Esophagus (tissue), 2 donors: Measurements from ENCODE around the gene BGN. TPM values are rescaled to one million over a fixed set of nuclear protein-coding genes. Genes with fewer than 3 reads are reported as not detected.
A peak's percentile ranks its signal among the peaks of the same experiment; 100 is the strongest.

ENCODE experiments used
- H3K27ac ChIP-seq, 2 donors: one replicate each; pipeline ENCODE4 v1.5.1; 2013; ENCODE audit warnings: low read depth in 2 of 2, mild to moderate bottlenecking in 2 of 2, inconsistent platforms in 1 of 2, low read length in 1 of 2, moderate library complexity in 1 of 2
- H3K27me3 ChIP-seq, 2 donors: one replicate each; pipeline ENCODE4 v1.6.1; 2013; ENCODE audit warnings: low read length in 2 of 2, control low read depth in 1 of 2, mild to moderate bottlenecking in 1 of 2; ENCODE audit not compliant: insufficient read depth in 2 of 2, control insufficient read depth in 1 of 2
- H3K36me3 ChIP-seq, 2 donors: one replicate each; pipeline ENCODE4 v1.6.1; 2013; ENCODE audit warnings: low read length in 1 of 2; ENCODE audit not compliant: control insufficient read depth in 2 of 2, insufficient read depth in 2 of 2
- H3K4me1 ChIP-seq, 2 donors: one replicate each; pipeline ENCODE4 v1.6.1; 2013; ENCODE audit warnings: low read length in 1 of 2; ENCODE audit not compliant: control insufficient read depth in 2 of 2, insufficient read depth in 2 of 2
- H3K4me3 ChIP-seq, 2 donors: one replicate each; pipeline ENCODE4 v1.5.1; 2013; ENCODE audit warnings: low read length in 2 of 2, mild to moderate bottlenecking in 2 of 2, low read depth in 1 of 2, moderate library complexity in 1 of 2
- H3K9me3 ChIP-seq, 2 donors: one replicate each; pipeline ENCODE4 v1.6.1; 2013; ENCODE audit warnings: mild to moderate bottlenecking in 2 of 2, low read depth in 1 of 2, low read length in 1 of 2, moderate library complexity in 1 of 2; ENCODE audit not compliant: control insufficient read depth in 2 of 2, insufficient read depth in 1 of 2
- WGBS, 2 donors: extraction: QIAGEN DNeasy Blood & Tissue Kit; methylation state at CpG; one replicate each; pipeline ENCODE4 v1.1.7; 2013; 5-methylcytosine and 5-hydroxymethylcytosine counted together
- polyA plus RNA-seq, 2 donors: library from polyadenylated mRNA; stranded (reverse); fragments of 200-250 nt; gene quantifications; one replicate each; pipeline ENCODE4 v1.2.3, GENCODE V29; 2013
- donor health status: healthy with polysubstance abuse.
- donor health status: Bipolar disorder and iron deficiency.

Gene BGN
- polyA plus RNA-seq, 2 donors: 11.6 to 13.4 TPM

DNA sequence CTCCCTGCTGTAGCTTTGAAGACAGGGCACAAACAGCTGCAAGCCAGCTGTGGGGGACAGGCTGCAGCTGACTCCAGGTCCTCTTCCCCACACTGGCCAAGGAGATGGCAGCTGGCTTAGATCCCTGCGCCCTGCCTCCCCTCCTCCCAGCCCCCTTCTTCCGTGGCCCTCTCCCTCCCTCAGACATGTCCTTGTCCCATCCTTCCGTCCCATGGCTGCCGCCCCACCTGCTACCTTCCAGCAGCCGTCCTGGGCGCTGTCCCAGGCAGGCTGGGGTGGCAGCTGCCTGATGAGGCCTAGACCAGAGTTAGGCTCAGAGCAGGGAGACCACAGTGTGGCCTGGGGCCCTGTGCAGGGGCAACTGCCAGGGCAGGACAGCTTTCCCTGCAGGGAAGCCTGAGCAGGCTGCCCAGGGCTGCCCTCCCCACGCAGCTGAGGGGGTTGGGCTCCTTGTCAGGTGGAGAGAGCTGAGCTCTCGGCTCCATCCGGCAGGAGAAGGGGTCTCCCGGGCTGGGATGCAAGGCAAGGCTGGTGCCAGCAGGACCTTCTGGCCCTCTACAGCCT is 3.3 kb upstream of the BGN start:
- no peaks in the 10 kb centered on the region for H3K27me3 ChIP-seq
- H3K27ac ChIP-seq: no peak overlapping the region
- WGBS, 2 donors: 64 to 72% methylated on average over 8 to 10 of the region's 10 CpGs
- H3K36me3 ChIP-seq: no peaks in the 10 kb centered on the region
- H3K9me3 ChIP-seq: no peaks in the 10 kb centered on the region
- H3K4me3 ChIP-seq: no peak overlapping the region
- peaks cover 8 to 23% of the 10 kb centered on the region in 2 donors for H3K4me1 ChIP-seq

DNA sequence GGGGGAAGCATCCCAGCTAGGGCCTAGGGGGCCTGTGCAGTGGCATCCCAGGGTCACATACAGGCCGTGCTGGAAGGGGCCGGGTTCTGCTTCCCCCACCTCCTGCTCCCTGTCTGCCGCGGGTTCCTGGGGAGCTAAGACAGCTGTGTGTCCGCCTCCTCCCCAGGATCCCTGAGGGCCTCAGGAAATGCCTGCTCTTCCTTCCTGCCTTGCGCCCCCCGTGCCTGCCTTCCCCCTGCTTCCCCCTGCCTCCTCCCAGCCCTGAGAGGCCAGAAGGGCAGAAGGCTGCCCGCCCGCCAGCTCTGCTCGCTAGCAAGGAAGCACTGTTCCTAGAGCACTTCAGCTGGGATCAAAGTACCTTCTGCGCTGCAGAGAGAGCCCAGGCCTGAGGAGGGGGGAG is 2.9 kb upstream of the BGN start:
- Histone ChIP-seq H3K9me3 (no peaks in the 10 kb centered on the region), H3K27ac (no peak overlapping the region), H3K4me1 (peaks cover 8 to 19% of the 10 kb centered on the region in 2 donors), H3K27me3 (no peaks in the 10 kb centered on the region), H3K4me3 (no peak overlapping the region), H3K36me3 (no peaks in the 10 kb centered on the region)
- WGBS, 2 donors: 56 to 61% methylated on average over 8 to 11 of the region's 11 CpGs

DNA sequence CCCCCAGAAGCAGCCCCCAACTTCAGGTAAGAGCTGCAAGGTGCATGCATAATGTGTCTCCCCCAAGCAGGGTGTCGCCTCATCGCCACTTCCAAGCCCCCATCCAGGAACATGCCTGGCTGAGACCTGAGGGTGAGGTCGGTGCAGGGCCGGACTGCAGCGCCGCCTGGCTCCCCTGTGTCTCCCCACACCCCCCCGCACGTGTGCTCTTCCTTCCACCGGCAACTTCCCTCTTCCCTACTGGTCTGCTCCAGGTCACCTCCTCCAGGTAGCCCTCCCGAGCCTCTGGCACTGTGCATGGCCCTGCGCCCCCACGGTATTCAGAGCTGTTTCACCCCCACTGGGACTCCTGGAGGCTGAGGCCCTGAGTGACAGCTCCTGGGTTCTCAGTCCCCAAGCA is 2.2 kb upstream of the BGN start:
- no peaks in the 10 kb centered on the region for H3K27me3 ChIP-seq
- H3K4me1 ChIP-seq: peaks cover 8 to 14% of the 10 kb centered on the region in 2 donors
- H3K27ac ChIP-seq: no peak overlapping the region
- H3K9me3 ChIP-seq: no peaks in the 10 kb centered on the region
- WGBS, 2 donors: 82 to 89% methylated on average over 12 of the region's 12 CpGs
- no peak overlapping the region for H3K4me3 ChIP-seq
- no peaks in the 10 kb centered on the region for H3K36me3 ChIP-seq

DNA sequence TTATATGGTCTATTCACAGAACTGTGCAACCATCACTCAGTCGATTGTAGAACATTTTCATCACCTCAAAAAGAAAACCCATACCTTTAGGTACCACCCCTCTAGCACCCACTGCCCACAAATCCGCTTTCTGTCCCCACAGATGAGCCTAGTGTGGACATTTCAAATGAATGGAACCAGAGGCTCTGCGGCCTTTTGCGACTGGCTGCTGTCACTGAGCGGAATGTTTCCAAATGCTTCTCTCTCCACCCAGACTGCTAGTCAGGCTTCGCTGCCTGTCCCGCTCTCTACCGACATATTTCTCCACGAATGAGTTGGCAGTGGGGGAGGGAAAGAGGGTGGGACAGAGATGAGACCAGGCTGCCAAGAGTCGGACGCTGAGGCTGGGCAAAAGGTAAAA is 1.7 kb upstream of the BGN start:
- H3K9me3 ChIP-seq: no peaks in the 10 kb centered on the region
- peaks cover 8 to 13% of the 10 kb centered on the region in 2 donors for H3K4me1 ChIP-seq
- H3K4me3 ChIP-seq: no peak overlapping the region
- no peaks in the 10 kb centered on the region for H3K27me3 ChIP-seq
- H3K36me3 ChIP-seq: no peaks in the 10 kb centered on the region
- H3K27ac ChIP-seq: no peak overlapping the region
- WGBS, 2 donors: 86 to 89% methylated on average over 11 of the region's 11 CpGs

DNA sequence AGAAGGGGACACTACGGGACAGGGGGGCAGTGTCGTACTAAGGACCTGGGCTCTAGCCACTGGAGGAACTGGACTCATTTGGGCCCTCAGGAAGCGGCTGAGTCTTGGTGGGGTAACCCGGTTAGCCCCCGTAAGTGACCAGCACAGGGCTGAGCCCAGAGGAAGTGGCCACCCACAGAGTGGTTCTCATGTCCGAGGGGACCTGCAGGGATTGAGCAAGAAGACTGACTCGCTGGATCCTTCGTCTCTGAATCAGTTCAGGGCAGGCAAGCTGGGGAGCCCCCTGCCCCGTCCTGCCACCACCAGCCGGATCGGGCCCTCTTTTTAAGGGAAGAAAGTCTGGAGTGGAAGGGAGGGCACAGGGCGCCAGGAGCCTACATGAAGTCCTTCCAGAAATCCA is 719 bp upstream of the BGN start:
- peaks cover 0 to 13% of the 10 kb centered on the region in 2 donors for H3K4me1 ChIP-seq
- no peaks in the 10 kb centered on the region for H3K9me3 ChIP-seq
- no peaks in the 10 kb centered on the region for H3K27me3 ChIP-seq
- H3K27ac ChIP-seq: no peak overlapping the region
- H3K4me3 ChIP-seq: no peak overlapping the region
- 70 to 75% methylated on average over 11 to 12 of the region's 12 CpGs for WGBS, 2 donors
- H3K36me3 ChIP-seq: no peaks in the 10 kb centered on the region

DNA sequence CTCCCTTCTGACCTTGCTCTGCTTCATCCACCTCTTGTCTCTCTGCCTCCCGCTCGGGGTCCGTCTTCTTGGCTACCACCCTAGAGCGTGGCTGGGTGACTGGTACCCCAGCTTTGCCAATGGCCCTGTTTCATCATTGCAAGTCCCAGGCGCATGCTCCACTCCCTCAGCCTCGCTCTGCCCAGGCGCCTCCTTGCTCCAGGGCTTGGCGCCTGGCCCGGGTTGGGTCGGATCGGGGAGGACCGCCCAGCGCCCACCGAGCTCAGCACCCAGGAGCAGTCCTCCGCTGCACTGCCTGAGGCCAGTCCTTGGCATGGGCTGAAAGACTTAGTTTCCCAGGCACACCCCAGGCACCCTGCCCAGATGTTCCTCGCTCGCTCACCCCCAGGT is 577 bp downstream of the BGN start:
- no peaks in the 10 kb centered on the region for H3K27me3 ChIP-seq
- H3K4me3 ChIP-seq: peak overlapping the region in 1 of 2 donors; percentile 29
- WGBS, 2 donors: 14 to 40% methylated on average over 17 of the region's 17 CpGs
- no peak overlapping the region for H3K27ac ChIP-seq
- no peaks in the 10 kb centered on the region for H3K9me3 ChIP-seq
- H3K4me1 ChIP-seq: peaks cover 0 to 16% of the 10 kb centered on the region in 2 donors
- no peaks in the 10 kb centered on the region for H3K36me3 ChIP-seq

DNA sequence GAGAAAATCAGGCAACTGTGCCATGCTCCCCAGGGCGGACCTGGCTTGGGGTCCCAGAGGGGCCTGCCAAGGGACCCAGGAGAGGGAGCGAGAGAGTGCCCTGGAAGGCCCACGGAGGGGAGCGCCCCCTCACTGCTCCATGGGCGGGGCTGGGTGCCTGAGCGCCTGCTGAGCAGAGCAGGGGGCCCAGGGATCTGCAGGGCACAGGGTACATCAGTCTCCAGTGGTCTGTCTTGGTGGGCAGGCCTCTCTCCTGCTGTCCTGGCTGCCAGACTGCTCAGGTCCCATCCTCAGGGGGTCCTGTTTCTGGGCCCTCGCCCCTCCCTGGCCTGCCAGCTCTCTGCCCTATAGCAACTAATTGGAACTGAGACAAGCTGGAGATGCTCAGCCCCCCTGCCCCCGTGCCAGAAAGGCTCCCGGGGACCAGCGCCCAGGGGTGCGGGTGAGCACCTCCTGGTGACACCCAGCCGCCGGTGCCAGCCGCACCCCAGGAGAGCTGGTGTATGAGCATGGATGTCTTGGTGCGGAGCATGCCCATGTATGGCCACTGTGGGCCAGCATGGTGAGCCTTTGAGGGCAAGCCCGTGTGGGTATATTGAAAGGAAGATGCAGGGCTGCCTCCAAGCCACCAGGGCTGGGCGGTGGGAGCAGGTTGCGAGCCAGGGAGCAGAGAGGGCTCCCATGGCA is 1.3 kb downstream of the BGN start:
- WGBS, 2 donors: 41 to 71% methylated on average over 16 to 18 of the region's 18 CpGs
- H3K4me3 ChIP-seq: no peak overlapping the region
- no peaks in the 10 kb centered on the region for H3K9me3 ChIP-seq
- no peaks in the 10 kb centered on the region for H3K36me3 ChIP-seq
- no peaks in the 10 kb centered on the region for H3K27me3 ChIP-seq
- peak overlapping the region in 1 of 2 donors; percentile 45 for H3K27ac ChIP-seq
- H3K4me1 ChIP-seq: peaks cover 0 to 16% of the 10 kb centered on the region in 2 donors

DNA sequence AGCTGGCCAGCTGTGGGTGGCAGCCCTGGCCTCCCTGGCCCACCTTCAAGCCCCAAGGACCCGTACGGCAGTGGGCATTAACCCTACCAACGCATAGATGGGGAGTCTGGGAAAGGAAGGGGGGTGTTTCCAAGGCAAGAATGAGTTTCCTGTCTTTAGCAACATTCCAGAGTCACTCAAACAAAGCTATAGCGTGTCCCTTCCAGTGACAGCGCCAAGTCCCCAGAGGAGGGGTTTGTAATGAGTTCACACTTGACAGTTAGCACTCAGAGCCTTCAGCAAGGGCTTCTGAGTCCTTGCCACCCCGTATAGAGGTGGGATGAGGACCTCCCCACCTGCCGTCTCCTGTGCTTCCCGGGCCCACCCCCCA is 1.8 kb downstream of the BGN start:
- Histone ChIP-seq H3K4me1 (peaks cover 0 to 14% of the 10 kb centered on the region in 2 donors), H3K36me3 (no peaks in the 10 kb centered on the region), H3K27me3 (no peaks in the 10 kb centered on the region), H3K4me3 (no peak overlapping the region), H3K27ac (no peak overlapping the region), H3K9me3 (no peaks in the 10 kb centered on the region)
- WGBS, 2 donors: 36 to 56% methylated on average over 8 of the region's 8 CpGs

DNA sequence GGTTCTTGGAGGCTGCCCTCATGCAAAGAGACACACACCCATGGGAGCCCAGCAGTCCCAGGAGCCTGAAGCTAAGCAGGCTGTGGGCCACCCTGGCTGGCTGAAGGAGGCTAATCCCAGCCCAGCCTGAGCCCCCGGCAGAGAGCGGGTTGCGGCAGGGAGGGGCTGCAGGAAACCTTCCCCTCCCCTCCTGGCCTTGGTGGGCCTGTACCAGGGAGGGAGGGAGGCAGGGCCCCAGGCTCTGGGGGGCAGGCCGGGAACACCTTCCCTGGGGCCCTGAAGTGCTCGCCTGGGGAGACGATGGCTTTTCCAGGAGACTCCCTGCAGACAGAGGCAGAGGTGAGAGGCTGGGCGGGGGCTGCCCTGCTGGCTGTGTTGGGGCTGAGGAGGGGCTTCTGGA is 3.7 kb downstream of the BGN start:
- 72 to 78% methylated on average over 7 of the region's 7 CpGs for WGBS, 2 donors
- H3K27me3 ChIP-seq: no peaks in the 10 kb centered on the region
- H3K27ac ChIP-seq: no peak overlapping the region

DNA sequence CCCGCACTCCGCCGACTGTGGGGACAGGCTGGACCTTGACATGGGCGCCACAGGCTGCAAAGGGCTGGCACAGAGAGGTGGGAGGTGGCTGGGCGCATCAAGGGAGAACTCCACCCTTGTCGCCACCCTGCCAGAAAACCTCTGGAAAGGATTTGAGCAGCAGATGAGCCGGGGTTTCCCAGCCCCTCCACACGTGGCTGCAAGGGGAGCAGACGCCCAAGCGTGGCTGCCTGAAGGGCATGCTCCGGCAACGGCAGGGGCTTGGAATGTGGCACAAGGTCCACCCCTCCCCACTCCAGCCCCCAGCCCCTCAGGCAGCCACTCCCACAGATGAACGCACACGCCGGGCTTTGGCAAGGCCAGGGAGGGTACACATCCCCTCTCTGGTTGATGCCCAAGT is 4.6 kb downstream of the BGN start:
- no peaks in the 10 kb centered on the region for H3K36me3 ChIP-seq
- H3K4me1 ChIP-seq: peaks cover 0 to 14% of the 10 kb centered on the region in 2 donors
- no peak overlapping the region for H3K27ac ChIP-seq
- no peak overlapping the region for H3K4me3 ChIP-seq
- WGBS, 2 donors: 34 to 54% methylated on average over 12 to 15 of the region's 15 CpGs
- no peaks in the 10 kb centered on the region for H3K9me3 ChIP-seq
- no peaks in the 10 kb centered on the region for H3K27me3 ChIP-seq

More for the DNA sequence above, 3.7 kb downstream of the BGN start:
- Histone ChIP-seq H3K4me1 (peaks cover 0 to 14% of the 10 kb centered on the region in 2 donors), H3K9me3 (no peaks in the 10 kb centered on the region), H3K4me3 (no peak overlapping the region), H3K36me3 (no peaks in the 10 kb centered on the region)
